NCI-H526 (cell line): ENCODE results near the gene KATNAL1.
A peak's percentile ranks its signal among the peaks of the same experiment; 100 is the strongest.
"Not testable (repeated sequence)": the region's sequence is repeated elsewhere in the genome, so short reads cannot be mapped to it uniquely, and the experiment has no call there.

ENCODE experiments used
- DNase-seq, 2 experiments: peaks; one replicate each; lab custom pipeline; 2025; lab: John Stamatoyannopoulos, UW

Gene KATNAL1

DNA sequence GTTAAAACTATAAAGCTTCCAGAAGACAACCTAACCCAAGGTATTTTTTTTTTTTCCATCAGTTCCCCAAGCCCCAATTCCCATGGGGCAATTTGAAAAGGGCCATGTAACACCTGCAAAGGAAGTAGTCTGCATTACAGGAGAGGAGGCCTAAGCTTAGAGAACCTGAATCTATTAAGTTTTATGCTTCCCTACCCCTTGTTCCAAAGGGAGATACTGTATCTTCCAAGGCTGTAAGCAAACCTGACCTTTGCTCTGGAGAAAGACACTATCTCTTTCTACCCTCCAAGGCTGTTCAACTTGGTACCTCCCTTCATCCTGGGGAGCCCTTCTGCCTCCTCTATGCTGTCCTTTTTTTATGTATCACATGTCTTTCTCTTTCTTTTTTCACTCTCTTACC is 15.0 kb downstream of the KATNAL1 start:
- DNase-seq, result peak; percentile 13 to 58

DNA sequence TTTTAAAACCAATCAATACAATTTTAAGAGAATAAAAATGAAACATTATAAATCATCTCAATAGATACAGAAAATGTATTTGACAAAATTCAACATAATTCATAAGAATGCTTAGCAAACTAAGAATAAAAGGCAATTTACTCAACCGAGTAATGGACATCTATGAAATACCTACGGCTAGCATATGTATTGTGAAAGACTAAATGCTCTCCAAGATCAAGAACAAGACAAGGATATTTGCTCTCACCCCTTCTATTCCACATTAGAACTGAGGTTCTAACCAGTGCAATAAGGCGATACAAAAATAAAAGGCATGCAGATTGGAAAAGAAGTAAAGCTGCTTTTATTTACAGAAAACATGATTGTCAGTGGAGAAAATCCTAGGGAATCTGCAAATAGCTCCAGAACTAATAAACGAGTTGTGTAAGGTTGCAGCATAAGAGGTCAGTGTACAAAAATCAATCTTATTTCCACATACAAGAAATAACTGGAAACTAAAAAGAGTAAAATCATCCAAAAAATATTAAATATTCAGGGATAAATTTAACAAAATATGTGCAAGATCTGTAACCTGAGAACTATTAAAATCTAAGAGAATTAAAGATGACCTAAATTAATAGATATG is 16.4 kb downstream of the KATNAL1 start:
- no peak for DNase-seq

DNA sequence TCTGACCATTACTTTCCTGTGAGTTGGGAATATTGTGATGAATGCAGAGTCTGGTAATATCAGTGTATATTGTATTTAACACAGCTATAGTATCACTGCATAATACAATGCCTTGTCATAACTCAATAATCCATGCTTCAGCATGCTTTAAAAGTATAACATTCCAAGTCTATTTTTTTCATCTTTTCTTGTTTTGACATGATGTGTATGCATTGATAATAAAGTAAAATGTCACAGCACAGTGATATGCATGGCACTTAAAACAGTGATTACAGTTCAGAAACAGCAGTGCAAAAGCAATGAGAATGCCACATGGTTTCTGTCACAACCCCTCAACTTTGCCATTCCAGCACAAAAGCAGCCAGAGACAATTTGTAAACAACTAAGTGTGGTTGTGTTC is 17.8 kb downstream of the KATNAL1 start:
- DNase-seq, result no peak

DNA sequence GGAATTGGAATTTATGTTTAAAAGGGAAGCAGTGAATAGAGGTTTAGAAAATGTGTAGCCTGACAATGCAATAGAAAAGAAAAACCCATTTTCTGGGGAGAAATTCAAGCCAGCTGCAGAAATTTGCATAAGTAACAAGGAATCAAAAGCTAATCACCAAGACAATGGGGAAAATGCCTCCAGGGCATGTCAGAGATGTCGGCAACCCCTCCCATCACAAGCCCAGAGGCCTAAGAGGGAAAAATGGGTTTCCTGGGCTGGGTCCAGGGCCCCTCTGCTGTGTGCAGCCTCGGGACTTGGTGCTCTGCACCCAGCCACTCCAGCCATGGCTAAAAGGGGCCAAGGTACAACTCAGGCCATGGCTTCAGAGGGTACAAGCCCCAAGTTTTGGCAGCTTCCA is 21.3 kb downstream of the KATNAL1 start:
- not testable (repeated sequence) for DNase-seq

DNA sequence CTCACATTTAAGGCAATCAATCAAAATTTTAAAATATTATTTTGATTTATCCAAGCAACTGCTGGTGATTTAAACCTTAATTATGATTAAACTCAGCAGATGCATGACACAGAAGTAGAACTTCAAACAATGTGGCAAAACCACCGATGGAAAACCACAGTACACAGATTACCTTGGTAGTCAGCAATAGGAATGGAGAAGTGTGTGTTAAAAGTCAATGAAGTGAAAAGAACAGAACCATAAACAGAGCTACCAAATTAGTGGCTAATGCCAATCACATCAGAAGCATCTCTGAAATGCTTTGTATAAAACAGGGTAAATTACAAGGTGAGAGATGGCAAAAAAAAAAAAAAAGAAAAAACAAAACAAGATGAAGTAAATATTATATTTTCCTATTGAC is 31.2 kb downstream of the KATNAL1 start:
- DNase-seq, result no peak

DNA sequence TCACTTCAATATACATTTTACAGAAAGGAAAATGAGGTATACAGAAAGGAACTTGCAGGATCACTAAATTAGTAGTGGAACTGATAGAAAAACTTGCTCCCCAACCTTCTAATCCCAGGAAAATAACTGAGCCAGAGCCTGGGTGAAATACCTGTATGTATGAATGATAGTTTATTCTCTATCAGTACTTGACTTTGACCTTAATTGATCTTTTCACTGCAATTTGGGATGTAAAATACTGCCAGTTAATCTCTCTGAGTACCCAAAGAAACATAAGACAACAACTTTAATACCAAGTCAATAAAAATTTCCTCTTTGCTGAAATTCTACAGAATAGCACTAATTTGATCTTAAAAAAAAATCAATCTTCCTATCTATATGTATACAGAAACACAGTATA is 33.3 kb downstream of the KATNAL1 start:
- DNase-seq, result no peak

DNA sequence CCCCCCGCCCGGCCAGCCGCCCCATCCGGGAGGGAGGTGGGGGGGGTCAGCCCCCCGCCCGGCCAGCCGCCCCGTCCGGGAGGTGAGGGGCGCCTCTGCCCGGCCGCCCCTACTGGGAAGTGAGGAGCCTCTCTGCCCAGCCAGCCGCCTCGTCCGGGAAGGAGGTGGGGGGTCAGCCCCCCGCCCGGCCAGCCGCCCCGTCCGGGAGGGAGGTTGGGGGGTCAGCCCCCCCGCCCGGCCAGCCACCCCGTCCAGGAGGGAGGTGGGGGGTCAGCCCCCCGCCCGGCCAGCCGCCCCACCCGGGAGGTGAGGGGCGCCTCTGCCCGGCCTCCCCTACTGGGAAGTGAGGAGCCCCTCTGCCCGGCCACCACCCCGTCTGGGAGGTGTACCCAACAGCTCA is 37.3 kb downstream of the KATNAL1 start:
- not testable (repeated sequence) for DNase-seq

DNA sequence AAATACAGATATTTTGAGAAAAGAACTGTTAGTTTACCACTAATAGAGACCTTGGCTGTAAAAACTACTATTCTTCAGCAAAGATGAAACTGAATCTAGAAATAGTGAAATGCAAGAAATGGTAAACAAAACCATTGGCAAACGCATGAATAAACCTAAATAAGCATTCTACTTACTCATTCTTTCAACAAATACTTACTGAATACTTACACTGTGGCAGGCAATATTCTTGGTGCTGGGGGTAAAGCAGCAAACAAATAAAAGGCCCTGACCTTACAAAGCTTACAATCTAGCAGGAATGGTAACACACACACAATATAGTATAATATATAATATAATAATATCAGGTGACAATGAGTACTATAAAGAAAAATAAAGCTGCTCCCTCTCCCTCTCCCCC is 38.7 kb downstream of the KATNAL1 start:
- DNase-seq, result no peak

DNA sequence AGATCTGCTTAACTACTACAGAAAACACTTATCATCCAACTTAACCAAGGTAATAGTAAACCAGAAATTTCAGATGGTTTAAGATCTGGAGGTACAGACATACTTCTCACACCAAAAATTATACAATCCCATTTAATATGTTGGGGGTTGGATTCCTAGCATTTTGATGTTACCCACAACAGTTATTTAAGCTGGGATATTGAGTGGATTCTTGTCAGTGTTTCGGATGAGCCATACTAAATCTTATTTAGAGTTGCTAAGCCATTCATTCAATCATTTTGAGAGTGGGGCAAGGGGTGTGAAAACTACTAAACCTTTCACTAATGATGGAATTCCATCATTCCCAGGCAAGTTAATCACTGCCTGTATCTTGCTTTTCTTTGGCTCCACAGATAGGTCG is 40.6 kb downstream of the KATNAL1 start:
- no peak for DNase-seq

DNA sequence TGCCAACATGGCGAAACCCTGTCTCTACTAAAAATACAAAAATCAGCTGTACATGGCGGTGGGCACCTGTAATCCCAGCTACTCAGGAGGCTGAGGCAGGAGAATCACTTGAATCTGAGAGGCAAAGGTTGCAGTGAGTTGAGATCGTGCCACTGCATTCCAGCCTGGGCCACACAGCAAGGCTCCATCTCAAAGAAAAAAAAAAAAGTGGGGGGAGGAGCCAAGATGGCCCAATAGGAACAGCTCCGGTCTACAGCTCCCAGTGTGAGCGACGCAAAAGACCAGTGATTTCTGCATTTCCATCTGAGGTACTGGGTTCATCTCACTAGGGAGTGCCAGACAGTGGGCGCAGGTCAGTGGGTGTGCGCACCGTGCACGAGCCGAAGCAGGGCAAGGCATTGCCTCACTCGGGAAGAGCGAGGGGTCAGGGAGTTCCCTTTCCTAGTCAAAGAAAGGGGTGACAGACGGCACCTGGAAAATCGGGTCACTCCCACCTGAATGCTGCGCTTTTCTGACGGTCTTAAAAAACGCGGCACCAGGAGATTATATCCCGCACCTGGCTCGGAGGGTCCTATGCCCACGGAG is 48.1 kb downstream of the KATNAL1 start:
- DNase-seq, result not testable (repeated sequence)

DNA sequence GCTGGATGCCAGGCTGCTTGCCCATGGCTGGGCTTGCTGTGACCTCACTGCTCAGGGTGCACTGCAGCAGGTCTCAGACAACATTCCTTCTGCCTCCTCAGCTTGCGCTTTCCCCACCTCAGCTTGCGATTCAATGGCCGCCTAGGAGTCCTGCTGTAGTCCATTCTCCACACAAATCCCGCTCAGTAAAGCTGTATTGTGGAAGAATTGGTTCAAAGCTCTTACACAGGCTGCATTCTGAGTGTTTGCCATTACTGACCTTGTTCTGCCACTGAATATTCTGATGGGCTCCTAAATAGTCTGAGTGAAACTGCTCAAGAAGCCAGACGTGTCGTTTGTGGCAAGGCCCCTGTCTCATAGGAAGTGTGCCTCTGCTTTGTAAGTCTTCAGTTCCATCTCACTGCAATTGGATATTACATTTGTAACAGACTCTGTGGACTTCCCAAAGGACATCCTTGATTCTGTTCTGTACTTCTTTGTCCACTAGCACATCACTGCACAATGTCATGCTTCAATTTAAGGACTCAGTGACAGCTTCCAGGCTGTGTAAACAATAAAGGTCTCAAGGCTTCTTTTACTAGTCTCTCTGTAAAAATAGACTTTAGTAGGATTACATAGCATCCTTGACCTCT is 49.8 kb downstream of the KATNAL1 start:
- DNase-seq, result no peak

DNA sequence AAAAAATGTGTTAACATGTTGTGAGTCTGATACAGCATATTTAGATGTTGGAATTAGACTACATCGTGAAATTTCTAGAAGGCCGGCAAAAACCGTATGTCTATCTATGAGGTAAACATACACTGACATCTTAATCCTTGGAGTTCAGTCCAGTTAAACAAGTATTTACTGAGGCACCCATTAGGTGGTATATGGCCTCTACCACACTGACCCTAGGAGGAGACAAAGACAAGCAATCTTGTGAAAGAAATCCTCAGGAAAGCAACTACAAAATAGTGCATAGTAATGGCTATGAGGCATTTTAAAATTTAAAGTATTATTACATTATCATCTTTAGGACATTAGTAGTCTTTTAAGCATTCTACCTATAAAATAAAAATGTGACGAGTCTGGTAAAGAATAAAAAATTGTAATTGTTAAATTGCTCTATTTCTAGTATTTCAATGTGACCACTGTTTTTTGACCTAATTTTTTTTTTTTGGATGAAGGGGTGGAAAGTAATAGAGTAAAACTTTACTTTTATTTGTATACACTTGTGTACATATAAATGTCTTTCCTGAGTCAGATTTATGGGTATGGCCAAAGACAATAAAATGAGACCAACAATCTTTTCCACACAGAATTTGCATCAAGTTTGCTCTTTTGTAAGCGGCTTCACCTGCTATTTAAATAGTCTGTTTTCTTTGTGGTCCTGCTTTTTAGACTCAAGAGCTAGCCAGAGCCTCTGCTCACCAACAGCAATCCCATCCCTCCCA is 50.5 kb downstream of the KATNAL1 start:
- peak; percentile 92 to 95 for DNase-seq

DNA sequence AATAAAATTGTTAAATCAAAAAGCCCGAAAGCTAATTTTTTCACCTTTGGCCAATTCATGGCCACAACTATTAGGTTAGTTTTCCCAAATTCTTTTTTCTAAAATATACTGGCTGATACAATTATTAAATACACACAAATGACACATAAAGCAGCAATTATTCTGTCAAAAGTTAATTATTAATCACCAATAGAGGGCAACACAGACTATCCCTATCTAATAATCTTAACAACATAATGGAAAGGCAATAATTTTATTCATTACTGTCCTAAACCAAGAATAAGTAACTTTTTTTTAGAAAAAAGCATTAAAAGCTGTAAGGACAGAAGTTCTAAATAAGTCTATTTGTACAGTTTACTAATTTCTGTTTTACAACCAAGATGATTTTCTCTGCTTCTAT is 51.7 kb downstream of the KATNAL1 start:
- no peak for DNase-seq

DNA sequence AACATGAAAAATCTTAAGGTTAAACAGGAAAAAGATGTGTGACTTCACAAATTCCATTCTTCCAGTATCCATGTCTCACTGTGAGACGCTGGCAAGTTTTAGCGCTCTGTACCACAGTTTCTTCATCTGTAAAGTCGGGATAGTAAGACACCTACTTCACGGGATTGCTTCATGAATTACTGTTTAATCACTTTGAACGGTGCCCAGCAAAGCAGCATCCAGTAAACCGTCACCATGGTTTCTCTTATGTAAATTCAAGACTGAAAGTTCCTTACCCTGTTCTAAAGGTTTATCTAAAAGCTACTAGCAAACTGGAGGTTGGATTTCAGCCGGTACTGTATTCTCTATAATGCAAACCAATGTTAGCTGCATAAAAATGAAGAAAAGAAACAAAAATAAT is 53.5 kb downstream of the KATNAL1 start:
- peak; percentile 5 to 30 for DNase-seq

DNA sequence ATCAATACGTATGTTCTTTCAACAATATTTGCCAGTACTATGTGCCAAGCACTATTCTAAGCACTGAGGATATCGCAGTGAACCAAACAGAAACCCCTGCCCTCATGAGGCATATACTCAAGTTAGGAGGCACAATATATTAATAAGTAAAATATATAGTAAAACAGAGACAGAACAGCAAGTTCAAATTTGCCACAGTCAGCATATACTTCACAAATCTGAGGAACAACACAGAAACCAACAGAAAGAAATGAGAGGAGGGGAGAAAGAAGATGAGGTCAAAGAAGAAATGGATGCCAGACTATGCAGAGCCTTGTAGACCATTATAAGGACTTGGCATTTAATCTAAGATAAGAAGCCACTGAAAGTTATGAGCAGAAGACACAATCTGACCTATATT is 59.9 kb downstream of the KATNAL1 start:
- no peak for DNase-seq

DNA sequence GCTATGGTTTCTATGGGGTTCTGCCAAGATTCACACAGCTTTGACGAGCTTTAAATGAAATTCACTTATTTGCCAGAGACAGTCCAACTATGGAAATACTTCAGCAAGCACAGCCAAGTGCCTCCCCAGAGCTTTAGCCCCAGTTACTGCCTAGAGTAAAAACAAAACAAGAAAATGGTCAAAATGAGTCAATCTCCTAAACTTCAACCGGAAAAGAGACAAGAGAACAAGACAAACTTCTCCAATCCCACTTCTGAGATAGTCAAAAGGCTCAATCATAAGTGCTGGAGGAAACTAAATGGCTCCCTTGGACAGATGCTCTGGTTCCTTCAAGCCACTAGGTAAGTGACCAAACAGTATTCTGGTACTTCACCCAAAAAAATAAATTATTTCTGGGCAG is 65.8 kb downstream of the KATNAL1 start:
- no peak for DNase-seq

DNA sequence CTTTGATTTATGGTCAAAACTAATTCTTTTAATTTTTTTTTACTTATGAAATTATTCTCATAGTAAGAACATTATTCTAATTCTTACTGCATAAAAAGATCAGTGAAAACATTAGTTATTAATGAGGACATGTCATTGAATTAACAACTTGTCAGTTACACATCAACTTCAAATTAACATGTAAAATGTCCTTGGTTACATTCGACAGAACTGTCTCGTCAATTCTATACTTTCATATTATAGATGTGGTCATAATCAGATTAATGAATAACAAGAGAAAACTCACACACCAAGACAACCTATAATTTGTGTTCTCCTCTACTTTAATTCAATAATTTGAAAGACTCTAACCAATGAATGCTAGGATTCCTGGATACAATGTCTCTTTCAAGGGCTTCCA is 66.7 kb downstream of the KATNAL1 start:
- DNase-seq, result no peak

DNA sequence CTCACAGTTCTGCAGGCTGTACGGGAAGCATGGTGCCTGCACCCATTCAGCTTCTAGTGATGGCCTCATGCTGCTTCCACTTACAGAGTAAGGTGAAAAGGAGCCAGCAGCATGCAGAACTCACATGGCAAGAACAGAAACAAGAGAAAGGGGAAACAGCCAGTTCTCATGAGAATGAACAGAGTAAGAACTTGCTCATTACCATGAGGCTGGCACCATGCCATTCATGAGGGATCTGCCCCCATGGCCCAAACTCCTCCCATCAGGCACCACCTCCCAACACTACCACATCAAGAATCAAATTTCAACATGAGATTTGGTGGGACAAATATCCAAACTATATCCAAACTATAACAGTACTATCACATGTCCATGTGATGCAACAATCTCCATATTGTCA is 72.1 kb downstream of the KATNAL1 start:
- no peak for DNase-seq

DNA sequence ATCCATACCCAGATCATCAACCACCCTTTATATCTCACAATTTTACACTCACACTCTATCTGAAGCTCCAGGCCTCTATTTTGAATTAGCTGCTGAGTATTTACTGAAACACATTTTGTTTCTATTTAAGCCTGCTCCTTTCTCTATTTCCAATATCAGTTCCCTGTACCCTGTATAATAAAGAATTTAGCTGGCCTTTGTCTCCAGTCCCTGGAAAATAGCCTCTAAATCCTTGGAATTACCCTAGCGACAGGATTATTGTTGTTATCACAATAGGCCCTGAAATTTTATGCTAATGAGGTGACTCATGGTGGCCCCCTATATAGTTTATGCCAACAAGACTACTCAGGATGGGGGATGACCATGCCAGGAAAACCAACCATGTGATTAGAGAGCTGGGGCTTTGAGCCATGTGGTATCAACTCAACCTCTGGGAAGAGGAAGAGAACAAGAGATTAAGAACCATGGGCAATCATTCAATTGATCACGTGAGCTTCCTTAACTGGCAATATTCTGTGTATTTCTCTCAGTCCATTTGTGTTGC is 72.7 kb downstream of the KATNAL1 start:
- no peak for DNase-seq

DNA sequence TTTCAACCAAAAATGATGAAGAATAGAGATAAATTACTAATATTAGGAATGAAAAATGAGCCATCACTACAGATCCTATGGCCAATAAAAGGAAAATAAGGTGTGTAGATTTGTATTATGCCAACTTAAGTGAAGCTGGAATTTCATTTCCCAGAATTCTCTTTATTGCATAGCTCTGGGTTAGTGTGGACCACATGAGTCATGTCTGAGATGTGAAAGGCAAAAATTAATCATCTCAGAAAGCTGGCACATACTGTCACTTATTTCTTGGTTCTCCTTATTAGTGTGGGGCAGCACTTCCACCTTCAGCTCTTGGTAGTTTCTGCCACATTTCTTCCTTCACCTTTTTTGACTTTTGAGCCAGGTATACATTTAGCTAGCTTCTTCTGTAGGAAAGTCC is 82.6 kb downstream of the KATNAL1 start:
- no peak for DNase-seq

DNA sequence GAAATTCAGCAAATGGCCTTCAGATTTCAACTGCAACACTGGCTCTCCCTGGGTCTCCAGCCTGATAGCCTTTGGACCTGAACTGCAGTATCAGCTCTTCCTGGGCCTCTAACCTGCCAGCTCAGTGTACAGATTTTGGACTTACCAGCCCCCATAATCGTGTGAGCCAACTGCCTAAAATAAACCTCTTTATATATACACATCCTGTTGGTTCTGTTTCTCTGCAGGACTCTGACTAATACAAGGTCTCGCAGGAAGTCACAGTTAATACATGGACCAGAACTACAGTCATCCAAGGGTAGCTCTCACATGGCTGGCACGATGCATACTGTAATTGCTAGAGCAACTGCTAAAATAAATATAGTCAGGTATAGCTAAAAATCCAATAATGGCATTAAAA is 85.1 kb downstream of the KATNAL1 start:
- DNase-seq, result no peak

DNA sequence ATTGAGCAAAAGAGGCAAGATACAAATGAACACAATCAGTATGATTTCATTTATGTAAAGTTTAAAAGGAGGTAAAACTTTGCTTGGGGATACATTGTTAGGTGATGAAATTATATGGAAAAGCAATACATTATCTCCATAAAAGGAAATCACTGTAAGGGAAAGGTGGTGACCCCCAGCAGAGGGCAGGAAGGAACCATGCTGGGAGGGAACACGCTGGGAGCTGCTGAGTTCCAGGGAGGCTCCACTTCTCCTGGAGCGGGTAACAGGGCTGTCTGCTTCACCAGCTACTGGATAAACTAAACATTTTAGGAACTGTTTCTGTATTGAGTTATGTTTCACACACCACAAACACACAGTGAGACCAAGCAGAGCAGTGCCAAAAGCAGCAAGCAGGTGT is 91.2 kb downstream of the KATNAL1 start:
- no peak for DNase-seq

DNA sequence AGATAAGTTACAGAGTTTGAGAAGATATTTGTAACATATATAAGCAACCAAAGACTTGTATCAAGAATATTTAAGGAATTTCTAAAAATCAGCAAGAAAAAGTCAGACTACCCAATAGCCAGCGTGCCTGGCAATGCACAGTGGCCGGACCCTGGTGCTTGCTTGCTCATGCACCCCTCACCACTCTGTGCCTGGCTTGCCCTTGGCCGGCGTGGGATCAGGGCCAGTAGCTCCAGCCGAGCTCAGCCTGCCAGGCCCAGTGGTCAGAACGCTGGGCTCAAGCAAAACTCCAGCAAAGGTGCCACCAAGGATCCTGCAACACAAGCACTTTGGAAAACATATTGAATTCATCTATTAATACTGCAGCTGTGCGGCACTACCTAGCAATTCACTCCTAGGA is 95.1 kb downstream of the KATNAL1 start:
- DNase-seq, result no peak
